Mucosa of stomach (tissue), 1 donor: ENCODE data around the gene HERC2.

ENCODE experiments used
- H3K27me3 ChIP-seq: one replicate; pipeline ENCODE4 v1.7.0; 2013; ENCODE audit warnings: mild to moderate bottlenecking, low read length; ENCODE audit not compliant: control insufficient read depth, insufficient read depth
- H3K36me3 ChIP-seq: one replicate; pipeline ENCODE4 v1.7.0; 2013; ENCODE audit warnings: low read length; ENCODE audit not compliant: control insufficient read depth, insufficient read depth
- H3K4me1 ChIP-seq: one replicate; pipeline ENCODE4 v1.7.0; 2013; ENCODE audit warnings: mild to moderate bottlenecking, low read length; ENCODE audit not compliant: control insufficient read depth, insufficient read depth
- H3K4me3 ChIP-seq: one replicate; pipeline ENCODE4 v1.7.0; 2013; ENCODE audit warnings: low read length
- H3K9ac ChIP-seq: one replicate; pipeline ENCODE4 v1.7.0; 2013; ENCODE audit warnings: mild to moderate bottlenecking, low read length, moderate library complexity
- H3K9me3 ChIP-seq: one replicate; pipeline ENCODE4 v1.7.0; 2013; ENCODE audit warnings: mild to moderate bottlenecking, low read length, moderate library complexity; ENCODE audit not compliant: control insufficient read depth
- donor health status: Pancreatic carcinoma.

Gene HERC2

GRCh38 chr15:28091313-28091712 is 230.7 kb downstream of the HERC2 start:
- Histone ChIP-seq H3K9me3 (no peaks in the 10 kb centered on the region), H3K4me3 (no peak overlapping the region), H3K4me1 (peaks cover 19% of the 10 kb centered on the region), H3K9ac (no peak overlapping the region), H3K27me3 (peaks cover 20% of the 10 kb centered on the region), H3K36me3 (no peaks in the 10 kb centered on the region)

- no peaks in the 10 kb centered on the region for H3K9me3 ChIP-seq
These were observed 235.7 kb downstream of the HERC2 start for GRCh38 chr15:28086175-28086703.

GRCh38 chr15:28085489-28086174 is 236.3 kb downstream of the HERC2 start:
- Histone ChIP-seq H3K9me3 (no peaks in the 10 kb centered on the region), H3K36me3 (no peaks in the 10 kb centered on the region), H3K4me3 (no peak overlapping the region), H3K4me1 (no peaks in the 10 kb centered on the region), H3K27me3 (no peaks in the 10 kb centered on the region), H3K9ac (no peak overlapping the region)

More at GRCh38 chr15:28086175-28086703, 235.7 kb downstream of the HERC2 start:
- Histone ChIP-seq H3K27me3 (no peaks in the 10 kb centered on the region), H3K9ac (no peak overlapping the region), H3K36me3 (no peaks in the 10 kb centered on the region), H3K4me3 (no peak overlapping the region), H3K4me1 (no peaks in the 10 kb centered on the region)

- H3K4me3 ChIP-seq = no peak overlapping the region
- no peaks in the 10 kb centered on the region for H3K36me3 ChIP-seq
- no peaks in the 10 kb centered on the region for H3K9me3 ChIP-seq
- H3K9ac ChIP-seq = no peak overlapping the region
- H3K4me1 ChIP-seq = no peaks in the 10 kb centered on the region
- no peaks in the 10 kb centered on the region for H3K27me3 ChIP-seq
These were observed 237.4 kb downstream of the HERC2 start for GRCh38 chr15:28084547-28084946.

GRCh38 chr15:28082891-28083684 is 238.9 kb downstream of the HERC2 start:
- no peaks in the 10 kb centered on the region for H3K27me3 ChIP-seq
- no peaks in the 10 kb centered on the region for H3K9me3 ChIP-seq
- H3K9ac ChIP-seq = no peak overlapping the region
- H3K36me3 ChIP-seq = no peaks in the 10 kb centered on the region
- no peaks in the 10 kb centered on the region for H3K4me1 ChIP-seq
- H3K4me3 ChIP-seq = no peak overlapping the region

- Histone ChIP-seq H3K27me3 (no peaks in the 10 kb centered on the region), H3K36me3 (no peaks in the 10 kb centered on the region), H3K9me3 (no peaks in the 10 kb centered on the region), H3K4me1 (no peaks in the 10 kb centered on the region), H3K4me3 (no peak overlapping the region), H3K9ac (no peak overlapping the region)
These were observed 240.4 kb downstream of the HERC2 start for GRCh38 chr15:28081594-28081993.

GRCh38 chr15:28080386-28080785 is 241.6 kb downstream of the HERC2 start:
- Histone ChIP-seq H3K36me3 (no peaks in the 10 kb centered on the region), H3K4me3 (no peak overlapping the region), H3K27me3 (no peaks in the 10 kb centered on the region), H3K4me1 (no peaks in the 10 kb centered on the region), H3K9ac (no peak overlapping the region), H3K9me3 (no peaks in the 10 kb centered on the region)

GRCh38 chr15:28079313-28079969 is 242.5 kb downstream of the HERC2 start:
- no peaks in the 10 kb centered on the region for H3K27me3 ChIP-seq
- H3K4me1 ChIP-seq = no peaks in the 10 kb centered on the region
- no peak overlapping the region for H3K9ac ChIP-seq
- H3K9me3 ChIP-seq = no peaks in the 10 kb centered on the region
- no peak overlapping the region for H3K4me3 ChIP-seq
- no peaks in the 10 kb centered on the region for H3K36me3 ChIP-seq

GRCh38 chr15:28078191-28078719 is 243.7 kb downstream of the HERC2 start:
- Histone ChIP-seq H3K9me3 (no peaks in the 10 kb centered on the region), H3K27me3 (no peaks in the 10 kb centered on the region), H3K36me3 (no peaks in the 10 kb centered on the region), H3K4me3 (no peak overlapping the region), H3K9ac (no peak overlapping the region), H3K4me1 (no peaks in the 10 kb centered on the region)

GRCh38 chr15:28075573-28075972 is 246.4 kb downstream of the HERC2 start:
- no peaks in the 10 kb centered on the region for H3K9me3 ChIP-seq

GRCh38 chr15:28068930-28069329 is 253.0 kb downstream of the HERC2 start:
- H3K4me1 ChIP-seq = no peaks in the 10 kb centered on the region
- H3K4me3 ChIP-seq = no peak overlapping the region
- H3K9me3 ChIP-seq = no peaks in the 10 kb centered on the region
- H3K9ac ChIP-seq = no peak overlapping the region
- no peaks in the 10 kb centered on the region for H3K27me3 ChIP-seq
- H3K36me3 ChIP-seq = no peaks in the 10 kb centered on the region

More at GRCh38 chr15:28075573-28075972, 246.4 kb downstream of the HERC2 start:
- Histone ChIP-seq H3K36me3 (no peaks in the 10 kb centered on the region), H3K4me3 (no peak overlapping the region), H3K4me1 (no peaks in the 10 kb centered on the region), H3K27me3 (no peaks in the 10 kb centered on the region), H3K9ac (no peak overlapping the region)

- H3K27me3 ChIP-seq = no peaks in the 10 kb centered on the region
- H3K9ac ChIP-seq = no peak overlapping the region
- H3K4me1 ChIP-seq = no peaks in the 10 kb centered on the region
- no peak overlapping the region for H3K4me3 ChIP-seq
- no peaks in the 10 kb centered on the region for H3K9me3 ChIP-seq
- H3K36me3 ChIP-seq = no peaks in the 10 kb centered on the region
These were observed 255.7 kb downstream of the HERC2 start for GRCh38 chr15:28066231-28066630.
